GM21723 (cell line): ENCODE data around the gene TMEM108.
"Not testable (repeated sequence)": the region's sequence is repeated elsewhere in the genome, so short reads cannot be mapped to it uniquely, and the experiment has no call there.

Source experiments
- ATAC-seq: cut with Tn5 transposase; IDR thresholded peaks from one replicate; pipeline ENCODE4 v1.9.1; 2021; ENCODE audit warnings: mild to moderate bottlenecking, moderate library complexity; ENCODE audit not compliant: unreplicated experiment

The TMEM108 gene

DNA sequence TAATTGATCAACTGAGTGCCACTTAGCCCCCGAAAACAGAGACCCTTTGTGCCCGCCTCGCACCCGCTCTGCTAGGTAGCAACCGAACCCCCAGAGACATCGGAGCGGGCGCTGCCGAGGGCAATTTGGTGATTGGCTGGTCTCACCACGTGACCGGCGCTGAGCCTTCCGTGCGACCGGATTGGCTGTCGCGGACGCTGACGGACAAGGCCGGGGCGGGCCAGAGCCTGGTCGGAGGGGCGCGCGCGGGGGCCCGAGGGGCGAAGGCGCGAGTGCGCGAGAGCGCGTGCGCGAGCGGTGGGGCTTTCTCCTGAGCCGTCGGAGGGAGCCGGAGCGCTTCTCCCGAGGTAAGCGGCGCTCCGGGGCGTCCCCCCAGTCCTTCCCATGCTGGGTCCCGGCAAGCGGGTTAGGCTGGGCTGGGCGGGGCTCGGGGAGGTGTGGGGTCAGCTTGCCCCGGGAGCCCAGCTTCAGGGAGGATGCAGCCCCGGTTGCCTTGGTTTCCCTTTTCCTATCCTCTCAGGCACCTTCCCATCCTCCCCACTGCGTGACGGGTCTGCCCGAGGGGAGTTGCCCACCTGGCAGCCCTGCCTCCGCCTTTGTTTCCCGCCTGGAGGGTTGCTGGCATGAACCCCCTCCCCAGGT, at the start of gene TMEM108:
Gene TMEM108 (plus strand): TSS at position 303 of the 642 bp plus-strand sequence.
- ATAC-seq = no peak

DNA sequence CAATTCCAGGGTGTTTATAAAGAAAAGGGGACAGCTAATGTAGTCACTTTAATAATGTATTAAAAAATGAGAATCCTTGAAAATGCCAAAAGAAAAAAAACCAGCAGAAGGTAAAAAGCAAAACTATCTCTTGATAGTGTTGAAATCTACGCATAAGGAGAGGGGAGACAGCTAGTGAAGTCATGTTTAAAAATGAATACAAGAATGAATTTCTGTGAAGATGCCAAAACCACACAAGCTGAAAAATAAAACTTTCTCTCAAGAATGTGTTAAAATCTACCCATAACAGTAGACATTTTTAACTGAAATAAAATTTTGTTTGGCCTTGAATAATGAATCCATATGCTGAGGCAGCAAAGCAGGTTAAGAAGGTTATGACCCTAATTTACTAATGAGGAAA, 42.2 kb upstream of the TMEM108 start:
- ATAC-seq = no peak

DNA sequence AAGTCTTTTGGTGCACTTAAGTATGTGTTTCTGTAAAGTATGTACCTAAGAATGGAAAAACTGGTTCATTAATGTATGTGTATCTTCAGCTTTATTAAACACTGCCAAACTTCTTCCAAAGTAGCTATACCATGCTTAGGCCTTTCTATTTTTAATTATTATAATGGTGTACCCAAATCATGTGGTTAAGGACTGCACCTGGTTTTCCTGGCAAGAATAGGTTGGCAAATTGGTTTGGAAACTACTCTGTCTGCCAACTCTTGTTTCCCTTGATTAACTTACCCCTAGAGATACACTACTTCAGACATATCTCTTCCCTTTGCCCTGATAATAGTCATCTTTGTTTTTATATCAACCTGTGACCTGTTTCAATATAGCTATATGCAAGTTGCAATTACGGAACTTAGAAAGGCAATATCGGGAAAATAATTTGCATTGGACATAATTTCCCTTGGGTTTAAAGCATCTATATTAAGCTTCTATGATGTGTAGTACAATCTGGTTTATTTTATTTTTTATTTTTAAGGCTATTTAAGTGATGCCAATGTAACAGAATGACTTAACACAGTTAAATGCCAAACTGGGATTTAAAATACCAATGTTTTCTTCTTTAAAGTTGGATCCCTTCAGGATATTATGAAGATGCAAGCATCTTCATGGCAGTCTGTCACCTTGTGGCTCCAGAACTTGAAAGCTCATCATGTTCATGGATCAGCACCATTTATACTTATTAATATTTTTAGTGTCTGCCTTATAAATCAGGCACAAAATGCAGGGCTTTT, 40.6 kb upstream of the TMEM108 start:
- ATAC-seq = no peak

DNA sequence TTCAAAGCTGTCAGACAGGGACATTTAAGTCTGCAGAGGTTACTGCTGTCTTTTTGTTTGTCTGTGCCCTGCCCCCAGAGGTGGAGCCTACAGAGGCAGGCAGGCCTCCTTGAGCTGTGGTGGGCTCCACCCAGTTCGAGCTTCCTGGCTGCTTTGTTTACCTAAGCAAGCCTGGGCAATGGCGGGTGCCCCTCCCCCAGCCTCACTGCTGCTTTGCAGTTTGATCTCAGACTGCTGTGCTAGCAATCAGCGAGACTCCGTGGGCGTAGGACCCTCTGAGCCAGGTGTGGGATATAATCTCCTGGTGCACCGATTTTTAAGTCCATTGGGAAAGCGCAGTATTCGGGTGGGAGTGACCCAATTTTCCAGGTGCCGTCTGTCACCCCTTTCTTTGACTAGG, 33.2 kb upstream of the TMEM108 start:
- ATAC-seq = not testable (repeated sequence)

DNA sequence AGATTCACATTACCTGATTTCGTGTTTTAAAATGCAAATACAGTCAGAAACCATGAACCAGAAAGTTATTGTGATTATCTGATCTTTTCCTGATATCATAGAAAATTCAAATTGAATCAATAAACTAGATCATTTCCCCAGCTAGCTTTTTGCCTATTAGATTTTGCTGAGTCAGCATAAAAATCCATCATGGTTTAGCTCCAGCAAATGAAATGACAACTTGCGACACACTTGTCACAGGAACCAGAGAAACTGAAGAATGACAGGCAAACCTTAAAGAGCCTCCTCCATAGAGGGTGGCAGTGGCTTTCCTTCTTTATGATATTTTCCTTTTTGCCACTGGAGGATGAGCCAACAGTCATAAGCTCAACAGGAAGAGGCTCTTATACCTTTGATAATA, 30.6 kb upstream of the TMEM108 start:
- no peak for ATAC-seq

DNA sequence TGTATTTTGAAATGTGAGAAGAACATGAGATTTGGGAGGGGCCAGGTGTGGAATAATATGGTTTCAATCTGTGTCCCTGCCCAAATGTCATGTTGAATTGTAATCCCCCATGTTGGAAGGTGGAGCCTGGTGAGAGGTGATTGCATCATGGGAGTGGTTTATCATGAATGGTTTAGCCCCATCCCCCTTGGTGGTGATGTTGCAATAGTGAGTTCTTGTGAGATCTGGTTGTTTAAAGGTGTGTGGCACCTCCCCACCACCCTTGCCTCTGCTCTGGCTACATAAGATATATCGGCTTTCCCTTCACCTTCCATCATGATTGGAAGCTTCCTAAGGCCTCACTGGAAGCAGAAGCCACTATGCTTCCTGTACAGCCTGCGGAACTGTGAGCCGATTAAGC, 23.9 kb upstream of the TMEM108 start:
- ATAC-seq = no peak

DNA sequence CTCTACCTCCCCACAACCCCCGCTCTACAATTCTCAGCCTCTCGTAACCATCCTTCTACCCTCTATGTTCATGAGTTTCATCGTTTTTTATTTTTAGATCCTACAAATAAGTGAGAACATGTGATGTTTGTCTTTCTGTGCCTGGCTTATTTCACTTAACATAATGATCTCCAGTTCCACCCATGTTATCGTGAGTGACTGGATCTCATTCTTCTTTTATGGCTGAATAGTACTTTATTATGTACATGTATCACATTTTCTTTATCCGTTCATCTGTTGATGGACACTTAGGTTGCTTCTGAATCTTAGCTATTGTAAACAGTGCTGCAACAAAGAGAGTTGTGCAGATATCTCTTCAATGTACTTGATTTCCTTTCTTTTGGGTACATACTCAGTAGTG, 22.6 kb upstream of the TMEM108 start:
- ATAC-seq = not testable (repeated sequence)

DNA sequence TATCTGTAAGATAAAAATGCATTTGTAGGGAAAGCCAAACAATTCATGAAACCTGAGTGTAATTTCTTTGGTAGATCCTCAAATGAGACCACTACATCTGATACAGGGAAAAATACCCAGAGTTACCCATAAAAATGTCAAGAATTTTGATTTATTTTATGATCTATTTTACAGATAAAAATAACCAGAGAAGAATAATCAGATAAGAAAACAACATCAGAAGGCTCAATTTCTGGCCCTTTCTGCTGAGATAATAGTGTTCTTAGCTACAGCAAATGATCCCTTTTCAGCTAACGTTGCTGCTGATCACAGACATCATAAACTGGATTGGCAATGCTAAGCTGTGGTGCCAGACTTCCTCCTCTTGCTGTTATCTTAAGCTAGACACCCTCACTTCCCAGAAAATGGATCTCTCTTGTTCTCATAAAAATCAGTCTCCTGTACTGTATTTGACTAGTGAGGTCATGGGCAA, 21.3 kb upstream of the TMEM108 start:
- ATAC-seq = no peak

DNA sequence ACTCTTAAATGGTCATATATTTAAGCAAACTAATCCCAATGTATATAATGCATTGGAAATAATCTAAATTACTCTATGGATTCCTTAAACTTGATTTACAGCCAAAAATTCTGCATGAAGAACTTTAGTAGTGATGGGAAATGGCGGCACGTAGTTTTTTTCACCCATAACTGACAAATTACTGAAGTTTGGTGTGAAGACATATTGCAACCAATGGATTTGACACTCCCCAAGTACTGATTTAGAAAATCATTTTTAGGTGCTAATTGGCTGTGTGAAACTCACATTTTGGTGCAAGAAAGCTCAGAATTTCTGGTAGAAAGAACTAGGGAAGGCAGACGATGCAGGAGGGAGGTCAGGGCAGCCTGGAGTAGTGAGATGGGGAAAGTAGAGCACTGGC, 19.3 kb upstream of the TMEM108 start:
- ATAC-seq = no peak

DNA sequence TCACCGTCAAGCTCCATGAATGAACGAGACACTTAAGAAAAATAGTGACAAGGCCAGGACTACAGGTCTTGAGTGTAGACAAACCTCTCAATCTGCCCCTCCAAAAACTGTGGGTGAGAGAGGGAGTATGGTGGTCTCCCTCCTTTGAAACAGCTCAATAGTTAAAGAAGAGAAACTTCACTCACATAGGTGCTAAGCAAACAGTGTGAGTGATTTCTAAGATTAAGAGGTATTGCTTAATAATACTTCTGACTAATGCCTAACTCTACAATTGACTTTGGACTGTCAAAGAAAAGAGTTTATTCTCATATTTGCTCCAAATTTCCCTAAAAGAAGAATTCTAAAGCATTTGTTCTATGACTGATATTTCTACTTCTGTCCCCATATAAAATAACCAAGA, 17.0 kb upstream of the TMEM108 start:
- ATAC-seq = no peak

DNA sequence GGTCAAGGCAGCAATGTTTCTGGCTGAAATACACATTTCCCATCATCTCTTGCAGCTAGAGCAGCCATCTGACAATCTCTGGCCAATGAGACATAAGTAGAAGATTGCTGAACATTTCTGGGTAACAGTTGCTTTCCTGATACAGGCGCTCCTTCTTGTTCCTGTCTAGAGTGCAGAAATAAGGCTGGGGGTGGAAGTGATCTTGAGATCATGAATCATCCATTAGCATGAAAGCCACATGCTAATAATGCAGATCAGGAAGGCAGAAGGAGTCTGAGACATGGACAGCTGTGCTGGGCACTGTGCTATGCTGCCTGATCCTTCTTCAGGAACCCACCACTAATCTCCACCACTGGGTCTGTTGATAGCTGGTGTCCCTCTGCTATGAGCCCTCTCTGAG, 14.8 kb upstream of the TMEM108 start:
- ATAC-seq = no peak

DNA sequence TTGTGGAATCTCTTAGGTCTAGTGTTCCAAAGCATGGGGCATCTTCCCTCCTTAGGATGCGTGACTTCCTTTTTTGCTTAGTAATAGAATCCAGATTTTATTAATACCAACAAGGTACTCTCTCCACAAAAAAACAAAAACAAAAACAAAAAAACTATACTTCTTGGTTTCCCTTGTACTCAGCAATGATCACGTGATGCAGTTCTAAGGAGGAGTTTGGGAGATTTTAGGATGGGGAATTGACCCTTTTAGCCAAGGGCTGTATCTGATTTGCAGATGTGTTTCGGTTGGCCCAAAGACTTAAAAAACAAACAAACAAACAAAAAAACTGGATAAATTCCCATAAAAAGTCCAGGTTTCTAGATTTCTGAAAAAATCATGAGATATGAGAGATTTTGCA, 12.6 kb upstream of the TMEM108 start:
- no peak for ATAC-seq

DNA sequence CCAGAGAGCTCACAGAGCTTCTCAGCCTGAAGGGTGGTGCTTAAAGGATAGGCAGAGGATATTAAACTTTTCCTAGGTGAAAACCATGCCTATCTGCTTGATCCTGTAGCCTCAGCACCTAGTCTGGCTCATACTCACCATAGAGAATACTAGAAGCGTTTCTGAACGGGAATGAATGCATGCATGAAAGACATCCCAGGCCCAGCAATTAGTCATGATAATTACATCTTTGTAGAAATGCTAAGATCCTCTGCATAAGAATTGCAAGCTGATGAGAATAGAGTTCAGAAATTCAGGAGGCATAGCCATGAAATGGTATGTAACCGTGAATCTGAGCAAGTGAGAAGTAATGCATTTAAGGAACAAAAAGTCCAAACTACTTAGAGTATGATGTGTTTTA, 5.9 kb upstream of the TMEM108 start:
- ATAC-seq = no peak

DNA sequence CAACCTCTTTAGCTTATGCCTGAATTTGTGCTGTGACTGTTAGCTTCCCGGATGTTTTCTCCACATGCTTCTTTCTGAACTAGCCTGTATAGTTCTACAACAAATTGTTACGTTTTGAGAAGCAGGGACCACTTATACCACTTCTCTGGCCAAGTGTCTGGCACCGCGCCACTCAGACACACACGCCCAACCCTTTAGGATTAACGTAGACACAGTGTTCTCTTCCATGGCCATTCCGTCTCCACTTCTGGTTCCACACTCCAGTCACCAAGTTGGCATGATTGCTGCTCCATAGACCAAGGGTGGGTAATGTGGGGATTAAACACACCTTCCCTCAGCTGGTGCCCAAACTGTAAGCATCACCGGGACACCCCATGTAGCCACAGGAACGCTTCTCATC, 755 bp upstream of the TMEM108 start:
- ATAC-seq = no peak

DNA sequence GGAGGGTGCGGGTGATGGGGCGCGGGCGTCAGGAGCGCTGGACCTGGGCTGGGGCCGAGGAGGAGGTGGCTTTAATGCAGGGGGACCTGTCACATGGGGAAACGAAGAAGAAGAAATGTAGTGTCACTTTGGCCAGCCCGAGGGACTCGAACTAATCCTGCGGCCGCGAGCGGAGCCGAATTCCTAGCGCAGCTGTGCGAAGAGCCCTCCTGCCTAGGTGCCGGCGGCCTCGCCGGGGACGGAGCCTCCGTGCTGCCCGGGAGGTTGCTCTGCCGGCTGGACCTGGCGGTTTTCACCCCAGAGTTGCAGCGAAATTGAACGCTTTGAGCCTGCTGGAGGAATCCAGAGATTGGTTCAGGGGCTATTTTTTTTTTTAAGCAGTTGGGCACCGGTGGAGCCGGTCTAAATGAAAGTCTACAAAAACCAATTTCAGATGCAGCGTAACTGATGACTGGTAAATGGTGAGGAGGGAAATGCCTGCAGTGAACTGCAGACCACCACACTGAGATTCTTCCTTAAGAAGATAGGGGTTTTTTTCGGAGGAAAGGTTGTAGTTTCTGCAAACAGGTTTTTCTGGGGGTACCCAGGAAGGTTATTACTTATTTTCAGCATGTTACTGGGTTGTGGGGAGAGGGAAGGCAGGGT, 662 bp downstream of the TMEM108 start:
- ATAC-seq = no peak

DNA sequence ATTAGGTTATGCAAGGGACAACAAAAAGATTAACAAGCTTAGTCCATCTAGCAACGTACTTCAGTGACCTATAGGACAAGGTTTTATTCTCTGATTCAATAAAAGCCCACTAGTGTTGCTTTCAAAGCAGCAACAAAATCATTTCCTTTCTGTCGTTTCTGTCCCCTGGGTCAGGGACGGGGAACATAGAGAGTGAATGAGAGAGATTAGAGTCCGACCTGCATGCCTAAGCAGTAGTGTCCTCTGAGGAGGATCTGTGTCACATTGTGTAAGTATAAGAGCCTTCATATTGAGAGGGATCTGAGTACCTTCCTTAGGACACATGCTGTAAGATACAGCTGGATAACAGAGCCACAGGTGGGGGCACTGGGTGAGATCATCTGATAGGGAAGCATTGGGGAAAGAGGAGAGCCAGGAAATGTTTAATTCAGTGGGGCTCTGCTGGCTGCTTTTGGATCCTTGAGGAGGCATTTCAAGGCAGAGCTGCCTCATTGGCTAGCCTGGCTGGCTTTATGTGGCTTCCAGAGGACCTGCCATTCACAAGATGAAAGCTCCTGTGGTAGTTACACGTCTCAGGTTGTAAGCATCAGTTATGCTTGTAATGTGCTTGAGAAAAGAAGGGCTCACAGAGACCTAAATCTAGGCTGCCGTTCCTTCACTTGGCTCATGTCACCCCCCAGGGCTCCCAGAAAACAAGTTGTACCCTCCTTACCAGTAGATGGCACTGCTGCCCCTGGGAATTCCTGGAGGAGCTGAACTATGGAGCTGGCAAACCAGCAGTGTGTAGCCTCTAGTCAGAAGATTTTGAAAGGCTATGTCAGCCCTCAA, 2.7 kb downstream of the TMEM108 start:
- no peak for ATAC-seq

DNA sequence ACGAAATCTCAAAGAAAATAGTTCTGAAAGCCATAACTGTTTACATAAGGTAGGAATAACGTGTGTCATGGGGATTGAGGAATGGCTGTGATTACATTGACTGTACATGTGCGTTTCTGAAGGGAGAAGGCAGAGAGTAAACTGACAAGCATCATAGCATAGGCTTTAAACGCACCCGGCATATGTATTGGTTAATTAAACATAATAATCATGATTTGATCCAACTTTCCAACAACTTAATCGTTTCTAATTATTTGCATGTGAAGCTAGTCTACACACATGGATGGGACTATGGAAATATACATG, 3.3 kb downstream of the TMEM108 start:
- no peak for ATAC-seq

DNA sequence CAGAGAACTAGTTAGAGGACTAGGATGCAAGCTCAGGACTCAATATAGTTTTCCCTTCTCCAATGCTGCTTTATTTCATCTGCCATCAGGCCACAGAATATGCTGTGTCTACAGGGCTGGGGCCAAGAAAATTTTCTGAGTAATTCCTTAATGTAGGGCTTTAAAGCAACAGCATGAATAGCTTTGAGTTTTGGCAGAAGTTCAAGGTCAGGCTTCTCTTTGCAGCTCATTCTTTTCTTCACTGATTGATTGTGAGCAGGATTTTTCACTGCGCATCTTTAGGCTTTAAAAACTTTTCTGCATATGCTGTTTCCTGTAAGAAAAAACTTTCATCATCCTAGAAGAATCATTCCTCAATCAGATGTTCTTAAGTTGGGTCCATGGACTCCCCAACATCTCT, 4.6 kb downstream of the TMEM108 start:
- ATAC-seq = no peak

DNA sequence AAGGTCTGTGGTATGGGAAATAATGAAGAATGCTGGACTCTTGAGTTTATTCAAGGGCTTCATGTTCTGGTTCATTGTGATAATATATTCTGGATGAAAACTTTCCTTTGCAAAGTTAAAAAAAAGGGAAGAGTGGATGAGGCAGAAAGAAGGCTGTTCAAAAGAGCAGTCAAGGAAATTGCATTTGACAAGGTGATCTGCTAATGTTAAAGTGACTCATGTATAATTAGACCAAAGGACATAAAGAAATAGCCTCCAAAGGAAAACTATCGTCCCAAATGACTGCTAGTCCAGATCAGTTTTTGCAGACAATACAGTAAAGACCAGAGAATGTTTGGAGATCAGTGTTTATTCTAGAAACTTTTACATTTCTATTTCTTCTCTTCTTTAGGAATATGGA, 9.8 kb downstream of the TMEM108 start:
- ATAC-seq = no peak

DNA sequence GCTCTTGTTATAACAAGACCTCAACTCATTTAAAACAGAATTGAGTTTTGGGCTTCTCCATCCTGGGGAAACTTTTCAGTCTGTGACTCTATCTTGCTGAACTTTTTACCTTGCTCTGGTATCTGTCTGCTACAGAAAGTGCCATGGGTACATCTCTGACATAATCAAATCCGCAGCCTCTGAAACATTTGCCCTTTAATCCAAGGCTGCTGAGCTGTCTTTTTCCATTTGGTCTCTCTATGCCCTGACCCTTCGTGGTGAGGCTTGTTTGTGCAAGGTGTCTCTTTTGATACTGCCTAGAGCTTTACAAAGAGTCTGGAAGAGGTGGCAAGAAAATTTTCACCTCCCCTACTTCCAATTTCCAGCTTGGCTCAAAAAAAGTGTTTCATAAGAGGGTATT, 11.3 kb downstream of the TMEM108 start:
- ATAC-seq = no peak

DNA sequence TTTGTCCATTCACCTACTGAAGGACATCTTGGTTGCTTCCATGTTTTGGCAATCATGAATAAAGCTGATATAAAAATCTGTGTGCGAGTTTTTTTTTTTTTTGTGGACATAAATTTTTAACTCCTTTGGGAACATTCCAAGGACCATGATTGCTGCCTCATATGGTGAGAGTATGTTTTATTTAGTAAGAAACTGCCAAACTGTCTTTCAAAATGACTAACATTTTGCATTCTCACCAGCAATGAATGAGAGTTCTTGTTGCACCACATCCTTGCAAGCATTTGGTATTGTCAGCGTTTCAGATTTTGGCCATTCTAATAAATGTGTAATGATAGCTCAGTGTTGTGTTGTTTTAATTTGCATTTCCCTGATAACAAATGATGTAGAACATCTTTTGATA, 12.7 kb downstream of the TMEM108 start:
- no peak for ATAC-seq
